HepG2 (cell line): Measurements from ENCODE around the gene PRRC2A. TPM values are rescaled to one million over a fixed set of nuclear protein-coding genes. Genes with fewer than 3 reads are reported as not detected.
A peak's percentile ranks its signal among the peaks of the same experiment; 100 is the strongest.

Source experiments
- BORCS8-MEF2B ChIP-seq: sonication (generic); formaldehyde crosslinking; IDR thresholded peaks from 2 replicates; pipeline ENCODE4 v1.8.0; 2022; ENCODE audit warnings: mild to moderate bottlenecking, missing genetic modification reagents
- DPF2 ChIP-seq: sonication (generic); formaldehyde crosslinking; IDR thresholded peaks from 2 replicates; pipeline ENCODE4 v1.4.0; 2020; ENCODE audit warnings: mild to moderate bottlenecking, low read depth, missing genetic modification reagents, borderline replicate concordance
- EP300 ChIP-seq, 3 experiments: sonication (generic) in 1 of 3; formaldehyde crosslinking in 1 of 3; IDR thresholded peaks; 2 replicates each; pipeline versions ENCODE4 v1.5.1 to v1.6.1; 2011 to 2020; ENCODE audit warnings: low read depth in 2 of 3, low read length in 2 of 3, borderline replicate concordance in 1 of 3, improper control_type of control experiment in 1 of 3, mild to moderate bottlenecking in 1 of 3, missing genetic modification reagents in 1 of 3, moderate library complexity in 1 of 3
- MNT ChIP-seq: fragments of 450-650 bp; IDR thresholded peaks from 2 replicates; pipeline ENCODE4 v1.6.1; 2016
- NBN ChIP-seq: fragments of 450-650 bp; conservative IDR thresholded peaks from 2 replicates; pipeline ENCODE4 v1.6.1; 2017
- PCBP1 ChIP-seq: fragments of 200-400 bp; formaldehyde crosslinking; IDR thresholded peaks from 2 replicates; pipeline ENCODE4 v1.6.1; 2017; ENCODE audit warnings: mild to moderate bottlenecking, low read depth, low read length, borderline replicate concordance
- TCF12 ChIP-seq, 2 experiments: fragments of 450-650 bp in 1 of 2; sonication (generic) in 1 of 2; formaldehyde crosslinking in 1 of 2; IDR thresholded peaks; 2 replicates each; pipeline versions ENCODE4 v1.6.1 to v1.8.0; 2017 to 2022; ENCODE audit warnings: antibody characterized with exemption in 1 of 2, mild to moderate bottlenecking in 1 of 2, missing genetic modification reagents in 1 of 2, moderate library complexity in 1 of 2
- USF2 ChIP-seq, 2 experiments: sonication (generic) in 1 of 2; formaldehyde crosslinking in 1 of 2; IDR thresholded peaks; 2 replicates each; pipeline versions ENCODE4 v1.5.1 to v1.6.1; 2011 to 2020; ENCODE audit warnings: borderline replicate concordance in 1 of 2, low read depth in 1 of 2, low read length in 1 of 2, mild to moderate bottlenecking in 1 of 2, missing genetic modification reagents in 1 of 2, moderate library complexity in 1 of 2
- ZBTB21 ChIP-seq: sonication (generic); formaldehyde crosslinking; IDR thresholded peaks from 2 replicates; pipeline ENCODE4 v1.4.0; 2020; ENCODE audit warnings: missing genetic modification reagents
- ZFP36L1 ChIP-seq: sonication (generic); formaldehyde crosslinking; IDR thresholded peaks from 2 replicates; pipeline ENCODE4 v1.8.0; 2022; ENCODE audit warnings: mild to moderate bottlenecking, missing genetic modification reagents, moderate library complexity
- ZFP90 ChIP-seq: sonication (generic); formaldehyde crosslinking; IDR thresholded peaks from 2 replicates; pipeline ENCODE4 v1.8.0; 2022; ENCODE audit warnings: missing genetic modification reagents, mild to moderate bottlenecking, inconsistent platforms, borderline replicate concordance
- ZNF260 ChIP-seq: sonication (generic); formaldehyde crosslinking; IDR thresholded peaks from 2 replicates; pipeline ENCODE4 v1.4.0; 2020; ENCODE audit warnings: missing genetic modification reagents, low read depth, mild to moderate bottlenecking, borderline replicate concordance
- ZNF703 ChIP-seq: sonication (generic); formaldehyde crosslinking; IDR thresholded peaks from 2 replicates; pipeline ENCODE4 v1.5.1; 2020; ENCODE audit warnings: missing genetic modification reagents, mild to moderate bottlenecking, moderate library complexity, borderline replicate concordance
- polyA plus RNA-seq, 8 experiments: library from polyadenylated mRNA; depleted of rRNA in 3 of 8; stranded (reverse) in 7 of 8; unstranded in 1 of 8; fragments of >200 nt; fragmentation: Illumina TruSeq in 4 of 8; extraction: Trizol in 4 of 8; gene quantifications; 2 replicates each; pipeline versions ENCODE4 v1.2.1 to v1.2.3, GENCODE V29; 2011 to 2016; ENCODE audit warnings: low read depth in 4 of 8, missing spikeins in 1 of 8, mixed read lengths in 1 of 8; ENCODE audit not compliant: insufficient read depth in 1 of 8
- total RNA-seq, 5 experiments: library from RNA; depleted of rRNA; stranded (reverse); fragments of >200 nt; fragmentation: Illumina TruSeq; extraction: Trizol; gene quantifications; 2 replicates each; pipeline ENCODE4 v1.2.3, GENCODE V29; 2016; ENCODE audit warnings: low read depth in 1 of 5
- TF ChIP-seq, protein P1 (sequence below): sonication (generic); formaldehyde crosslinking; IDR thresholded peaks from 2 replicates; pipeline ENCODE4 v1.4.0; 2020; ENCODE audit warnings: missing genetic modification reagents, mild to moderate bottlenecking, borderline replicate concordance
- TF ChIP-seq, protein P2 (sequence below): sonication (generic); formaldehyde crosslinking; IDR thresholded peaks from 2 replicates; pipeline ENCODE4 v1.8.1; 2023; ENCODE audit warnings: missing genetic modification reagents, inconsistent platforms, borderline replicate concordance
- TF ChIP-seq, protein P3 (sequence below): IDR thresholded peaks from 2 replicates; pipeline ENCODE4 v1.6.1; 2012; ENCODE audit warnings: inconsistent platforms
- TF ChIP-seq, protein P4 (sequence below): sonication (generic); formaldehyde crosslinking; IDR thresholded peaks from 2 replicates; pipeline ENCODE4 v1.4.0; 2020; ENCODE audit warnings: missing genetic modification reagents

The PRRC2A gene
- total and polyA plus RNA-seq, 2 of the 13 experiments (the other 11 are each of a cell fraction or from before 2014, with no cell fraction given), result 38.9 to 47.4 TPM

GRCh38 chr6:31680226-31681134 lies 60.0 kb downstream of the PRRC2A start, which contains the start of gene LY6G5C (continued):
- TF ChIP-seq ZNF260 (CRISPR knock-in tag), result no peak
- TF ChIP-seq ZBTB21 (CRISPR knock-in tag), result no peak
- no peak for TF ChIP-seq PCBP1
- TF ChIP-seq NBN, result no peak
- no peak; the same call in 1 of the 2 replicates for TF ChIP-seq ZFP90
- TF ChIP-seq, protein P1, sequence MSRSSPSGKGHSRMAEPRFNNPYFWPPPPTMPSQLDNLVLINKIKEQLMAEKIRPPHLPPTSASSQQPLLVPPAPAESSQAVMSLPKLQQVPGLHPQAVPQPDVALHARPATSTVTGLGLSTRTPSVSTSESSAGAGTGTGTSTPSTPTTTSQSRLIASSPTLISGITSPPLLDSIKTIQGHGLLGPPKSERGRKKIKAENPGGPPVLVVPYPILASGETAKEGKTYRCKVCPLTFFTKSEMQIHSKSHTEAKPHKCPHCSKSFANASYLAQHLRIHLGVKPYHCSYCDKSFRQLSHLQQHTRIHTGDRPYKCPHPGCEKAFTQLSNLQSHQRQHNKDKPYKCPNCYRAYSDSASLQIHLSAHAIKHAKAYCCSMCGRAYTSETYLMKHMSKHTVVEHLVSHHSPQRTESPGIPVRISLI (CRISPR knock-in tag), result peak; percentile 40; the same call in 1 of the 2 replicates
- no peak for TF ChIP-seq MNT
- no peak for TF ChIP-seq ZFP36L1
- TF ChIP-seq, protein P2, sequence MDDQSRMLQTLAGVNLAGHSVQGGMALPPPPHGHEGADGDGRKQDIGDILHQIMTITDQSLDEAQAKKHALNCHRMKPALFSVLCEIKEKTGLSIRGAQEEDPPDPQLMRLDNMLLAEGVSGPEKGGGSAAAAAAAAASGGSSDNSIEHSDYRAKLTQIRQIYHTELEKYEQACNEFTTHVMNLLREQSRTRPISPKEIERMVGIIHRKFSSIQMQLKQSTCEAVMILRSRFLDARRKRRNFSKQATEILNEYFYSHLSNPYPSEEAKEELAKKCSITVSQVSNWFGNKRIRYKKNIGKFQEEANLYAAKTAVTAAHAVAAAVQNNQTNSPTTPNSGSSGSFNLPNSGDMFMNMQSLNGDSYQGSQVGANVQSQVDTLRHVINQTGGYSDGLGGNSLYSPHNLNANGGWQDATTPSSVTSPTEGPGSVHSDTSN (CRISPR knock-in tag), result no peak
- TF ChIP-seq, protein P3, sequence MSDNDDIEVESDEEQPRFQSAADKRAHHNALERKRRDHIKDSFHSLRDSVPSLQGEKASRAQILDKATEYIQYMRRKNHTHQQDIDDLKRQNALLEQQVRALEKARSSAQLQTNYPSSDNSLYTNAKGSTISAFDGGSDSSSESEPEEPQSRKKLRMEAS, result peak; percentile 24; the same call in 1 of the 2 replicates
- no peak for TF ChIP-seq EP300 (IDR thresholded peaks at IDR 0.05; ENCODE audit: low read depth in 2 of 2, low read length in 2 of 2)
- no peak; the same call in 1 of the 2 replicates for TF ChIP-seq EP300 (CRISPR knock-in tag; IDR thresholded peaks at IDR 0.05; ENCODE audit: borderline replicate concordance)
- TF ChIP-seq DPF2 (CRISPR knock-in tag), result no peak
- TF ChIP-seq TCF12 (IDR thresholded peaks at IDR 0.05), result no peak
- no peak for TF ChIP-seq TCF12 (CRISPR knock-in tag; IDR thresholded peaks at IDR 0.05)
- TF ChIP-seq, protein P4, sequence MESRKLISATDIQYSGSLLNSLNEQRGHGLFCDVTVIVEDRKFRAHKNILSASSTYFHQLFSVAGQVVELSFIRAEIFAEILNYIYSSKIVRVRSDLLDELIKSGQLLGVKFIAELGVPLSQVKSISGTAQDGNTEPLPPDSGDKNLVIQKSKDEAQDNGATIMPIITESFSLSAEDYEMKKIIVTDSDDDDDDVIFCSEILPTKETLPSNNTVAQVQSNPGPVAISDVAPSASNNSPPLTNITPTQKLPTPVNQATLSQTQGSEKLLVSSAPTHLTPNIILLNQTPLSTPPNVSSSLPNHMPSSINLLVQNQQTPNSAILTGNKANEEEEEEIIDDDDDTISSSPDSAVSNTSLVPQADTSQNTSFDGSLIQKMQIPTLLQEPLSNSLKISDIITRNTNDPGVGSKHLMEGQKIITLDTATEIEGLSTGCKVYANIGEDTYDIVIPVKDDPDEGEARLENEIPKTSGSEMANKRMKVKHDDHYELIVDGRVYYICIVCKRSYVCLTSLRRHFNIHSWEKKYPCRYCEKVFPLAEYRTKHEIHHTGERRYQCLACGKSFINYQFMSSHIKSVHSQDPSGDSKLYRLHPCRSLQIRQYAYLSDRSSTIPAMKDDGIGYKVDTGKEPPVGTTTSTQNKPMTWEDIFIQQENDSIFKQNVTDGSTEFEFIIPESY (CRISPR knock-in tag), result no peak
- no peak for TF ChIP-seq USF2 (IDR thresholded peaks at IDR 0.05; ENCODE audit: low read depth, low read length)
- no peak for TF ChIP-seq USF2 (CRISPR knock-in tag; IDR thresholded peaks at IDR 0.05; ENCODE audit: borderline replicate concordance)
- TF ChIP-seq BORCS8-MEF2B (CRISPR knock-in tag), result peak; percentile 53; the same call in 1 of the 2 replicates
- no peak for TF ChIP-seq ZNF703 (CRISPR knock-in tag)
